Stimulated activated CD4-positive, alpha-beta T cell treated with anti-CD3 and anti-CD28 coated beads, Interleukin-15, amount 100 ng/mL, for 48 hours (primary cell): ENCODE measurements around the gene USP1.
A peak's percentile ranks its signal among the peaks of the same experiment; 100 is the strongest.

Source experiments
- DNase-seq, 2 donors: peaks; one replicate each; pipeline ENCODE4 v3.0.0-alpha.2; 2020; ENCODE audit warnings: low read depth in 2 of 2

The USP1 gene

DNA sequence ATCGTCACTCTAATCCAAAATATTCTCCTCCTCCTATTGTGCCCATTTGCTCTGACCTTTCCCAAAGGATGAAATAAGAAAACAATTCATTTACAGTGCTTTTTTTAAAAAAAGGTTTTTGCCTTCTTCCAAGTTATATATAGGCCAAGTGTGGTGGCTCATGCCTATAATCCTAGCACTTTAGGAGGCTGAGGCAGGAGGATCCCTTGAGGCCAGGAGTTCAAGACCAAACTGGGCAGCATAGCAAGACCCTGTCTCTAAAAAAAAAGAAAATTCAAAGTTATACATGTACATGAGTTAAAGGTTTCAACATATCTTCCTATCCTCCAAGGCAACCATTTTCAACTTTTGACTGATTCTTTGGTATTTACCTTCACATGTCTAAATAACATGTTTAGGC is 10.1 kb upstream of the USP1 start:
- DNase-seq = no peak

- no peak for DNase-seq
These were observed 8.5 kb upstream of the USP1 start for GRCh38 chr1:62428351-62428750.

DNA sequence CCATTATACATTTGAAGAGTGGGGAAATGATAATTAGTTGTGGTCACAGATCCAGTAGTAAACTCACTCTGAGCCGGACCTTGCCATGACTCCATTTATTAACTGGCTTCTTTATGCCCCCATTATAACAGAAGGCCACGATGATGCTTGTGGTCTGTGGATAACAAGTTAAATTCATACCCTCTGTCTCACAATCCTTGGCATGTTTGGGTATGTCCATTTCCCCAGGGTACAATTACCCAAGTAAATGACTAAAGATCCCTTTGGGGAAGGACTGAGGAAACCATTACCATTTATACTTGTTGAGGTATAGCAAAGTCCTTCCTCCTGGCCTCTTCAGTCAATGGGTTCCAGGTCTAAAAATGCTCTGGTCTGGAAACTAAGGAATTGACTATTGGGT is 7.3 kb upstream of the USP1 start:
- DNase-seq = no peak

GRCh38 chr1:62433861-62434617 is 2.8 kb upstream of the USP1 start:
- DNase-seq = no peak

- no peak for DNase-seq
These were observed 2.2 kb upstream of the USP1 start for GRCh38 chr1:62434618-62435001.

DNA sequence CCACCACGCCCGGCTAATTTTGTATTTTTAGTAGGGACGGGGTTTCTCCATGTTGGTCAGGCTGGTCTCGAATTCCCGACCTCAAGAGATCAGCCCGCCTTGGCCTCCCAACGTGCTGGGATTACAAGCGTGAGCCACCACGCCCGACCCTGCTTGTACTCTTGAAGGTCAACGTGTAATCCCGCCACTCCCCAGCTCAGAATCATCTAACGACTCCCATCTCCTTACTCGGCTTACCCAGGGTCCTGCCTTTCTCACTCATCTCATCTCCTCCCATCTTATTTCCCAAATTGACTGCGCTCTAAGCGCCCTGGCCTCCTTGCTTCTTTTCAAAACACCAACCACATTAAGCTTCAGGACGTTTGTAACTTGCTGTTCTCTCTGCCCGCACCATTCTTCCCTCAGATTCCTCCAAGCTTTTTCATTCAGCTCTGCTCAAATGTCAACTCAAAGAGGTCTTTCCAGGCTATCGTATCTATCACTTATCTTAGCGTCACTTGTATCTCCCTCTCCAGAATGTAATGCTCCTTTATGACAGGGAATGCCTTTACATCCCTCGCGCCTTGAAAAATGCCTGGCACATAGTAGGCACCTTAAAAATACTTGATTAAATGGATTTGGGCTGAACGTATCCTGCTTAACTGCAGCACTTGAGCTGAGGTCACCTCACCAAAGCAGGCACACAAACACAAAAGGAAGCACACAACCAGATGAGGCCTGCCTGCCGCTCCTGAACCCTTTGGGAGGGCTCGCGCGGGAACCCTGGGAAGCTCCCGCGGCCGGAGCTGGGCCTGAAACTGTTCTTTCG is 1.4 kb upstream of the USP1 start:
- no peak for DNase-seq

- DNase-seq = peak in 1 of 2 donors; percentile 93
These were observed 797 bp upstream of the USP1 start for GRCh38 chr1:62436039-62436465.

DNA sequence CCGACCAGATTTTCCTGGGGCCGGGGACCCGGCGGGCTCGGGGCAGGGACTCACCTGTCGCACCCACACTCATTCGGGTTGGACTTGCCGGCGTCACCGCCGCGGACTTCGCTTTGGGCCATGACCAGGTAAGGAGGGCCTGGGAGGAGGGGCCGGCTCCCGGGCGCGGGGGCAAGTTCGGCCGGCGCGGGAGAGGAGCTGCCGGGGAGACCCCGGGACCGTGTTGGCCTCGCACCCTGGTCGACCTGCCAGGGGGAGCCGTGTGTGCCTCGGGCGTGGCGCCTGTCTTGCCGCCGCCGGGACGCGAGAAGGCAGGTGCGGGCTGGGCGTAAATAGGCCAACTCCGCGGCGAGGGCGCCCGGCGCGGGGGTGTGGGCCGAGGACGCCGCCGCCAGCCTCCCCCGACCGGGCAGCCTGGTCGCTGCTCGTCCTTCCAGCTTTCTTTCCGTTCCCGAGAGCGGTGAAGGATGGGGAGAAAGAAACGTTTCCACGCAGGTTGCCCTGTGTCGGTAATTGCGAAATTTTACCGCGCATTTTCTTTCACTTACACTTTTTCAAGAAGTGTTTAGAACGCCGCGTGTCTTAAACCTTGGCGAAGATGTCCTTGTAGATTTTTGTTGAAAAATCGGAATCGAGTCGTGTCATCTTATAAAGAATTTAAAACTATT is 558 bp downstream of the USP1 start:
- DNase-seq = no peak

GRCh38 chr1:62438163-62438562 is 1.3 kb downstream of the USP1 start:
- no peak for DNase-seq

DNA sequence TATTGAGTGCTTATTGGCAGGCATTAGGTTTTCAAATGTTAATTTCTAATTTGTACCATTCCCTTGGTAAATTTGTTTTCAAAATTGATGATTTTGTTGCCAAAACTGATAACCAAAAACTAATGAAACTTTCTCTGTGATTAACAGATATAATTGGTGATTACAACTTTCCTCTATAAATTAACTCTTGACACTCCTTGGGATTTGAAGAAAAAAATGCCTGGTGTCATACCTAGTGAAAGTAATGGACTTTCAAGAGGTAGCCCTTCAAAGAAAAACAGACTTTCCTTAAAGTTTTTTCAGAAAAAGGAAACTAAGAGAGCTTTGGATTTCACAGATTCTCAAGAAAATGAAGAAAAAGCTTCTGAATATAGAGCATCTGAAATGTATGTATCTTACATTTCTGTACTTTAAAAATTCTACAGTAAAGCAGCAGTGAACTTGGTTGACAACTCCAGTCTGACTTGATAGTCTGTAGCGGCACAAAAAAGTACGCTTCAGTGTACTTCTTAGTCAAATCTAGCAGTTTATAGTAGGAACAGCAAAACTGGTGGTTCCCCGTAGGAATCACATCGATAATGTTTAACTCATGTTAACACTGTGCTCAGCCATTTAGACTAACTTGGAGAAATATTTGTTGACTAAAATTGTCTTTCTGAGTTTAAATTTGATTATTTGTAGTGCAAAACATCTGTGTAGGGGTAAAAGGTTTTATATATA is 3.0 kb downstream of the USP1 start:
- DNase-seq = no peak

GRCh38 chr1:62444701-62445100 is 7.9 kb downstream of the USP1 start:
- no peak for DNase-seq

DNA sequence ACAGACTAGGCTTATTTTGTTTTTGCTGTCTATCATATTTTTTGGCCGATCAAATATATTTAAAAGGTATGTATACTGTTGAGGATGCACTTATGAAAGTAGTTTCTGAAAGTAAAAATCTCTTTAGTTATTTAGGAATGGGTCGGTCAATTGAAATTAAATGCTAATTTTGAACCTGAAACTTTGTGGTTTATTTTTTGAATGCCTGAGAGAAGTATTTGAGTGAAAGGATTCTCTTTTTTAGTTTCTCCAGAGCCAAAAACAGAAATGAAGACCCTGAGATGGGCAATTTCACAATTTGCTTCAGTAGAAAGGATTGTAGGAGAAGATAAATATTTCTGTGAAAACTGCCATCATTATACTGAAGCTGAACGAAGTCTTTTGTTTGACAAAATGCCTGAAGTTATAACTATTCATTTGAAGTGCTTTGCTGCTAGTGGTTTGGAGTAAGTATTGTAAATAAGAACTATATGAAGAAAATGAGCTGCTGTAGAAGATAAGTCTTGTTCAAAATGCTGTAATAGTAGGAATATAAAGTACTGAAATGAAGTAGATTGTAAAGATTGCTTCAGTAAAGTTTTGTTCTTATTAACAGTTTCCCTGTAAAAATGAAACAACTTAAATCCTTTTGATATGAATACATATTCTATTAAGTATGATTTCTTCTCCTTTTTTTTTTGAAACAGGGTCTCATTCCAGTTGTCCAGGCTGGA is 11.5 kb downstream of the USP1 start:
- DNase-seq = no peak

DNA sequence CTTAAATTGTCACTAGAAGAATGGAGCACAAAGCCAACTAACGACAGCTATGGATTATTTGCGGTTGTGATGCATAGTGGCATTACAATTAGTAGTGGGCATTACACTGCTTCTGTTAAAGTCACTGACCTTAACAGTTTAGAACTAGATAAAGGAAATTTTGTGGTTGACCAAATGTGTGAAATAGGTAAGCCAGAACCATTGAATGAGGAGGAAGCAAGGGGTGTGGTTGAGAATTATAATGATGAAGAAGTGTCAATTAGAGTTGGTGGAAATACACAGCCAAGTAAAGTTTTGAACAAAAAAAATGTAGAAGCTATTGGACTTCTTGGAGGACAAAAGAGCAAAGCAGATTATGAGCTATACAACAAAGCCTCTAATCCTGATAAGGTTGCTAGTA is 13.5 kb downstream of the USP1 start:
- DNase-seq = no peak

DNA sequence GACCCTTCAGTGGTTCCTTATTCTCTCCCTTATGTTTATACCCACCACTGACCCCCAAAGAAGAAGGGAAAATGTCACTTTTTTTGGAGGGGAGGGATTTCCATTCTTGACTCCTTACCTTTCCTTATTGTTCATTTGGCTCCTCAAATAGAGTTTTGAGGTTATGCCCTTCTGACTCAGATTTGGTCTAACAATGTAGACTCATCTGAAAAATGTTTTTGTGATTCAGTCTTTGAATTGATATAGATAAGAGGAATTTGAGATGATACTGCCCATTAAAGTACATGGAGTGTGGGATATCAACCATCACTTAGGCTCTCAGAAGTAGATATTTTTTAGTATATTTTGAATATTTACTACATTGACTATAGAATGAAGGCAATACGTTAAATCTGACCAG is 16.1 kb downstream of the USP1 start:
- DNase-seq = no peak

DNA sequence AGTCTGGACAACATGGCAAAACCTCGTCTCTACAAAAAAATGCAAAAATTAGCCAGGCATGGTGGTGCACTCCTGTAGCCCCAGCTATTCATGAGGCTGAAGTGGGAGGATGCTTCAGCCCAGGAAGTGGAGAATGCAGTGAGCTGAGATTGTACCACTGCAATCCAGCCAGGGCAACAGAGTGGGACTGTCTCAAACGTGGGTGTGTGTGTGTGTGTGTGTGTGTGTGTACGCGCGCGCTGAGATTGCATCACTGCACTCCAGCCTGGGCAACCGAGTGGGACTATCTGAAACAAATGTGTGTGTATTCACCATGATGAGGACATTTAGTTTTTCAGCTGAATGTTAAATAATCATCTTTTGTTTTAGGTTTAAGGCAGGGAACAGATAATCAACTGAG is 21.1 kb downstream of the USP1 start:
- no peak for DNase-seq

GRCh38 chr1:62462370-62462769 is 25.5 kb downstream of the USP1 start:
- DNase-seq = no peak

DNA sequence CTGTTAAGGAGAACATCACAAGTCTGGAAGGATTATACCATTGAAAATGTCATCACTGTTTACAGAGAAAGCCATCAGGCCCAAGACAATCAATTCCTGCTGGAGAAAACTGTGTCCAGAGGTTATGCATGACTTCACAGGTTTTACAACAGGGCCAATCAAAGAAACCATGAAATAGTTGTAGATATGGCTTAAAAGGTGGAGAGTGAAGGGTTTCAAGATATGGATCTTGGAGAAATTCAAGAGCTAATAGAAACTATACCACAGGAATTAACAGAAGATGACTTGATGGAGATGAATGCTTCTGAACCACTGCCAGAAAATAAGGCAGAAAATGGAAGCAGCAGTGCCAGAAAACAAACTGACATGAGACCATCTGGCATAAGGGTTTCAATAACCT is 30.2 kb downstream of the USP1 start:
- DNase-seq = no peak

GRCh38 chr1:62476525-62477219 is 39.8 kb downstream of the USP1 start:
- no peak for DNase-seq

DNA sequence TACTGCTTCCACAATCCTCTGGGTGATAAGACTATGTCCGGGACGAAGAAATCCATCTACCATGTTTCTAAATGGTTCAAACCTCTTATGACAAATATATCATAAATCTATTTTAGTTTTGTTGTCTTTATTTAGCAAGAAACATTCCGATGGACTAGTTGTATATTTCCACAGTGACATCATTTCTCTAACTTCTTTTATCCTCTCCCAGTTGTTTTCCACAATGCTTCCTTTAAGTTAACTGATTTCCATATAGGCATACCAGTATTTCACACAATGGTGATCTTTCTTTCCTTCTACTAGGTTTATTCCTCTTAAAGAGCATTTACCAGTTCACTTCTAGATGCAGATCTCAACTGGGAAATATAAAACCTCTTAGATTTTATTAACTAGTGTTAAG is 44.8 kb downstream of the USP1 start:
- no peak for DNase-seq

- no peak for DNase-seq
These were observed 48.1 kb downstream of the USP1 start for GRCh38 chr1:62484824-62485468.
